HFFc6 (cell line): Measurements from ENCODE around the gene CENPP. TPM values are rescaled to one million over a fixed set of nuclear protein-coding genes. Genes with fewer than 3 reads are reported as not detected.

Experiments
- DNase-seq: peaks from one replicate; pipeline ENCODE4 v3.0.0-alpha.2; 2018
- H3K27ac Mint-ChIP-seq: 2 replicates; pipeline ENCODE4 v1.8.0; 2020; ENCODE audit warnings: mild to moderate bottlenecking, mixed read lengths
- H3K27me3 Mint-ChIP-seq: 2 replicates; pipeline ENCODE4 v1.8.0; 2021; ENCODE audit warnings: mild to moderate bottlenecking, moderate library complexity, mixed read lengths; ENCODE audit not compliant: insufficient read depth
- H3K36me3 Mint-ChIP-seq: 2 replicates; pipeline ENCODE4 v1.8.0; 2021; ENCODE audit warnings: low read depth, mixed read lengths
- H3K4me1 Mint-ChIP-seq: 2 replicates; pipeline ENCODE4 v1.8.0; 2020; ENCODE audit warnings: low read depth, mixed read lengths
- H3K4me3 Mint-ChIP-seq: 2 replicates; pipeline ENCODE4 v1.8.0; 2020; ENCODE audit warnings: mild to moderate bottlenecking, moderate library complexity, mixed read lengths
- H3K9me3 Mint-ChIP-seq: 2 replicates; pipeline ENCODE4 v1.8.0; 2020; ENCODE audit warnings: mild to moderate bottlenecking, mixed read lengths
- total RNA-seq, 6 experiments: library from RNA; stranded (reverse); fragmentation: NEBNext Ultra II Directional; extraction: Animal tissue kit (Norgen Biotek cat#: 25700); gene quantifications; 2 replicates in 1 of 6; 3 replicates in 5 of 6; pipeline ENCODE4 v1.2.3, GENCODE V29; 2021
- TF ChIP-seq, protein P1 (sequence below): fragments of 200-600 bp; sonication (generic); IDR thresholded peaks from 2 replicates; pipeline ENCODE4 v1.5.0; 2021; ENCODE audit warnings: antibody characterized with exemption, mild to moderate bottlenecking

CENPP gene
- total RNA-seq, 6 experiments from 2014 or later, result 3.0 to 7.0 (median 6.0) TPM

DNA sequence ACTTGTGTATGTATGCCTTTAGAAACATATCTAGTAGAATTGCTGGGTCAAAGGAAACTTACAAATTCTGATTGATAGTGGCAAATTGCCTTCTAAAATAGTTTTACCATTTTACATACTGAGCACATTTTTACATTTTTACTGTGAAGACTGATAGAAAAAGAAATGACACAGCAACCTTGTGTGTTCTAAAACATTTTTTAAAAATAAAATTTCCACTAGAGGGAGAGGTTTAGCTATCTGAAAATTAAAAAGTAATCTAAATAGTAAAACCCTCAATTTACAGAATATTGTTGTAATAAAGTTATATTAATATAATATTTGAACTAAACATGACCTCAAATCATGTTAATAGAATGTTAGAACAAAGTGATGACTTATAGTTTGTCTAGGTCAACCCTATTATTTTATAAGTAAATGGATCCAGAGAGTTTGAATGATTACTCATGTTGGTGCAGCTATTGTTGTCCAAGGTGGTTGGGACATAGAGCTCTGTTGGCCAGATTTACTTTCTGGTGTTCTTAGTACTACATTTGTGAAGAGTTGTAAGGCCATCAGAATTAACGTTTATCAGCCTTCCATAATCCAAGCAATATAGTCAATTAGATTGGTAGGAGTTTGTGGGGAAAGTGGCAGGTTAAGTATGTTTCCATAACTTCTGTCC, 17.2 kb downstream of the CENPP start:
- H3K27me3 Mint-ChIP-seq, result no peaks in the 10 kb centered on the region; the same call in 1 of the 2 replicates
- no peaks in the 10 kb centered on the region for H3K9me3 Mint-ChIP-seq
- no peaks in the 10 kb centered on the region for H3K4me1 Mint-ChIP-seq
- TF ChIP-seq, protein P1, sequence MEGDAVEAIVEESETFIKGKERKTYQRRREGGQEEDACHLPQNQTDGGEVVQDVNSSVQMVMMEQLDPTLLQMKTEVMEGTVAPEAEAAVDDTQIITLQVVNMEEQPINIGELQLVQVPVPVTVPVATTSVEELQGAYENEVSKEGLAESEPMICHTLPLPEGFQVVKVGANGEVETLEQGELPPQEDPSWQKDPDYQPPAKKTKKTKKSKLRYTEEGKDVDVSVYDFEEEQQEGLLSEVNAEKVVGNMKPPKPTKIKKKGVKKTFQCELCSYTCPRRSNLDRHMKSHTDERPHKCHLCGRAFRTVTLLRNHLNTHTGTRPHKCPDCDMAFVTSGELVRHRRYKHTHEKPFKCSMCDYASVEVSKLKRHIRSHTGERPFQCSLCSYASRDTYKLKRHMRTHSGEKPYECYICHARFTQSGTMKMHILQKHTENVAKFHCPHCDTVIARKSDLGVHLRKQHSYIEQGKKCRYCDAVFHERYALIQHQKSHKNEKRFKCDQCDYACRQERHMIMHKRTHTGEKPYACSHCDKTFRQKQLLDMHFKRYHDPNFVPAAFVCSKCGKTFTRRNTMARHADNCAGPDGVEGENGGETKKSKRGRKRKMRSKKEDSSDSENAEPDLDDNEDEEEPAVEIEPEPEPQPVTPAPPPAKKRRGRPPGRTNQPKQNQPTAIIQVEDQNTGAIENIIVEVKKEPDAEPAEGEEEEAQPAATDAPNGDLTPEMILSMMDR, result peak; percentile 75
- no peak overlapping the region for H3K4me3 Mint-ChIP-seq
- DNase-seq, result no peak
- H3K27ac Mint-ChIP-seq, result no peak overlapping the region
- peaks cover 12% of the 10 kb centered on the region; the same call in 1 of the 2 replicates for H3K36me3 Mint-ChIP-seq

GRCh38 chr9:92345582-92345981, 19.8 kb downstream of the CENPP start:
- no peak for DNase-seq
- Mint-ChIP-seq H3K27ac (no peak overlapping the region), H3K36me3 (peaks cover 6% of the 10 kb centered on the region; the same call in 1 of the 2 replicates), H3K4me1 (peaks cover 10% of the 10 kb centered on the region), H3K27me3 (no peaks in the 10 kb centered on the region), H3K4me3 (no peak overlapping the region), H3K9me3 (no peaks in the 10 kb centered on the region)
- TF ChIP-seq, protein P1, result no peak

GRCh38 chr9:92349771-92350739, 24.3 kb downstream of the CENPP start:
- peaks cover 6% of the 10 kb centered on the region for H3K9me3 Mint-ChIP-seq
- H3K27ac Mint-ChIP-seq, result peak overlapping the region; percentile 62
- peaks cover 14% of the 10 kb centered on the region for H3K4me1 Mint-ChIP-seq
- H3K36me3 Mint-ChIP-seq, result peaks cover 22% of the 10 kb centered on the region
- TF ChIP-seq, protein P1, result no peak
- no peak overlapping the region for H3K4me3 Mint-ChIP-seq
- H3K27me3 Mint-ChIP-seq, result no peaks in the 10 kb centered on the region
- peak; percentile 11 for DNase-seq

- Mint-ChIP-seq H3K4me1 (peaks cover 14% of the 10 kb centered on the region), H3K27me3 (no peaks in the 10 kb centered on the region), H3K27ac (peak overlapping the region; percentile 62), H3K9me3 (peaks cover 6% of the 10 kb centered on the region), H3K36me3 (peaks cover 26% of the 10 kb centered on the region), H3K4me3 (no peak overlapping the region)
- TF ChIP-seq, protein P1, result no peak
- DNase-seq, result no peak
These were observed 25.0 kb downstream of the CENPP start for GRCh38 chr9:92350740-92351133.

- DNase-seq, result no peak
- Mint-ChIP-seq H3K4me1 (peaks cover 14% of the 10 kb centered on the region), H3K27me3 (no peaks in the 10 kb centered on the region), H3K36me3 (peaks cover 39% of the 10 kb centered on the region), H3K27ac (no peak overlapping the region), H3K4me3 (no peak overlapping the region), H3K9me3 (peaks cover 12% of the 10 kb centered on the region)
- TF ChIP-seq, protein P1, result no peak
These were observed 27.3 kb downstream of the CENPP start for GRCh38 chr9:92353051-92353450.
